SIG-M5 (cell line): Measurements from ENCODE around the gene RANBP1.
"Not testable (repeated sequence)": the region's sequence is repeated elsewhere in the genome, so short reads cannot be mapped to it uniquely, and the experiment has no call there.

Experiments used
- DNase-seq: peaks from one replicate; lab custom pipeline; 2025; lab: John Stamatoyannopoulos, UW

Gene RANBP1

GRCh38 chr22:20153945-20154344, 38.0 kb downstream of the RANBP1 start:
- no peak for DNase-seq

GRCh38 chr22:20154602-20155187, 38.8 kb downstream of the RANBP1 start:
- no peak for DNase-seq

DNA sequence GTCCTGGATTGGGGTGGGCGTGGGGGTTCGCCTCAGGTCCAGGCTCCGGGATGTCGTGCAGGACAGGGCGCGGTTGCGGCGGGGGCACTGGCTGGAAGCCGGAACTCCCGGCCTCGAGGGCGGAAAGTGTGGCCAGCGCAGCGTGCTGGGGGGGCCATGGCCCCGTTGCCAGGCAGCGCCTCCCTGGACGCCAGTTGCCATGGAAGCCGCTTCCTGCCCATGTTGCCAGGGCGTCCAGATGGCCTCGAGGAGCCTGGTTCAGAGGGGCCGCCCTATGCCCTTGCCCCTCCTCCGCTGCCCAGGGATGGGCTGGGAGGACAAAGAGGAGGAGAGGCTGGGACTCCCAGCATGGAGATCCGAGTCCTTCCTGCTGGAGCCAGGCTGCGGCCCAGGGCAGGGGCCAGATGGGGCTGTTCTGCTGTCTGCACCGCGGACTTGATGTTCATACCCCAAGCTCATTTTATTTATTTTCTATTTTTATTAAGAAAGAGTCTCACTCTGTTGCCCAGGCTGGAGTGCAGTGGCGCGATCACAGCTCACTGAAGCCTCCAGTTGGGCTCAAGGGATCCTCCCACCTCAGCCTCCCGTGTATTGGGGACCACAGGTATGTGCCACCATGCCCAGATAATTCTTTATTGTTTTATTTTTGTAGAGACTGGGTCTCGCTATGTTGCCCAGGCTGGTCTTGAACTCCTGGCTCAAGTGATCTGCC, 39.6 kb downstream of the RANBP1 start:
- no peak for DNase-seq

DNA sequence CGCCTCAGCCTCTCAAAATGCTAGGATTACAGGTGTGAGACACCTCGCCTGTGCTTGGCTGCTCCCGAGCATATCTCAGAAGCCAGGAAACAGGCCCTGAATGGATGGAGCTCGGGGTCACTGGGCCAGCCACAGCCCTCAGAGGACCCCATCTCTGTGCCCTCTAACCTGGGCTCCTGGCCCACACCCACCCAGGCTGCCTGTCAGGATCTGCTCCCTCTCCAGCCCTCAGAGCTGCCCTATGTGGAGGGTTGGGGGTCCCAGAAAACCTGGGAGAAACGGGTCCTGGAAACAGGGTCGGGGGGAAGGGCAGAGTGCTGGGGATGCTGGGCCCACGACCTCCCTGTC, 40.1 kb downstream of the RANBP1 start:
- DNase-seq = no peak

DNA sequence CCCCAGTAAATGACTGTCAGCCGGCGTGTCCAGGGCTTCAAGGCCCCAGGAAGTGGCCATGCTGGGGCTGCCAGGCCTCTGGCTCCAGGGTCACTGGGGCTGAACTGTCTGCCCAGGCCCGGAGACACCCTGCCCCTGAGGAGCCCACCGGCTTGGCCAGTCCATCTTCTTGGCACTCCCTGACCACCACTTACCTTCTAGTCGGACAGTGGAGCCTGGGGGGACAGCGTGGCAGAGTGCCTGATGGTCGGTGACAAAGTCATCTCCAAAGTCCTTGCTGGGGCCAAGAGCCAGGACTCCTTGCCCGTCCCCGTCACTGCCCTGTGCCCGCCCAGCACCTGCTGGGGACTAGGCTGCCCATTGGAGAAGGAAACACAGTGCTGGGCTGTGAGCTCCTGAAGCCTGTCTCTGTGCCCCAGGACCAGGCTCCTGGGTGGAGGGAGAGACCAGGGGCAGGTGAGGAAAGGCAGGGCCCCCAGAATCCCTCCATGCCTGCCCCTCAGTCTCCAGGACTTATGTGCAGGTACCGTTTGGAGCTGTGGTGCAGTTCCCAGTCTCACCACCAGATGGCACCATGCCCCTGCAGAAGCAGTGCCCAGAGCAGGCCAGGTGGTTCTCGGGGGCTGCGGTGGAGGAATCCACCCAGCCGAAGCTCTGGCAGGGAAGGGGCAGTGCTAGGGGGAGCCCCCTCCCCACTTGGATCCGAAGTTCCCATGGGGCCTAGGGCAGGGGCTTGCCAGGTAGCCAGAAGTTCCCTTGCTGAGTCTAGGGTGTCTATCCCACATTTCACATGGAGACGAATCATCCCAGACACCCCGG, 40.9 kb downstream of the RANBP1 start:
- no peak for DNase-seq

DNA sequence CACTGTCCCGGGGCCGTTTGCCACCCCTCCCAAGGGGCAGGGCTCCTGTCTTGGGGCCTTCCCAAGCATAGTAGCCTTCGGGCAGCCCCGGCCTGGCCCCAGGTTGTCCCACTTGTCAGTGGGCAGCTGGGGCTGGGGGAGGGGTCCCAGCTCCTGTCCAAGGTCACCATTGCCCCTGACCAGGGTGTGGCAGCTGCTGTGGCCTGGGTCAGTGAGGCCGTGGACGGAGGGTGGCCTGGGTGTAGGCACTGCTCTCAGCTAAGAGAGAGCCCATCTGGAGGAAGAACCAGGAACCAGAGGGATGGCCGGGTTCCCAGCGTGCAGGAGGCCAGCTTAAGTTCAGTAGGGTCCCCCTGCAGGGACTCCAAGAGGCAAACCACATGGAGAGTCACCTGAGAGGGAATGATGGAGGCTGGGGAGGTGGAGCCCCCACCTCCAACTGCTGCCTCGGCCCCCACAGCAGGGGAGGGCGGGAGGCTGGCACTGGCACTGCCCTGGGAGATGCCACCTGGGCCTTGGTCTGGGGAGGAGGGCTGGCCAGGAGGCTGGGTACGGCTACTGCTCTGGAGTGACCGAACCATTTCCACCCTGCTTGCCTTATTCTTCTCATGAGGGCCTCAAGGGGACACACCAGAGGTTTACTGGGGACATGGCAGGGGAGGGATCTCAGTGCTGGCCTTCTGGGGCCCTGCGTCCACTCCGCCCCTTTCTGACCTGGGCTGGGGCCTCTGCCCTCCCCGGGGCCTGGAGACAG, 41.7 kb downstream of the RANBP1 start:
- no peak for DNase-seq

GRCh38 chr22:20158391-20159036, 42.6 kb downstream of the RANBP1 start:
- no peak for DNase-seq

GRCh38 chr22:20159076-20159475, 43.2 kb downstream of the RANBP1 start:
- no peak for DNase-seq

DNA sequence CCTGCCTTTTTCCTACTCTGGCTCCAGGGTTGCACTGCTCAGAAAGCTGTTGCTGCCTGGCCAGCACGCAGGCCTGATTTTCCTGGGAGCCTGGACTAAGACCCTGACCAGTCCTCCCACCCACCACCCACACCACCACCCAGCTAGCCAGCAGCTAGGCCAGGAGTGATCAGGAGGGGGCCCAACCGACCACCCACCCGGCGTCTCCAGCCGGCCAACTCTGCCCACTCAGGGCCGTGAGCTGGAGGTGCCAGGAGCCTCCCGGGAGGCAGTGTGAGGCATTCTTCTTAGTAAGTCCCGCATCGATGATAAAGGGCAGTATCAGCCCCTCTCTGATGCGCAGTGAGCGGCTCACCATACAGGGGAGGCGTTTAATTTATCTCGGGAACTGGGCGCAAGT, 43.6 kb downstream of the RANBP1 start:
- not testable (repeated sequence) for DNase-seq

- no peak for DNase-seq
Observed at GRCh38 chr22:20160041-20160440, 44.1 kb downstream of the RANBP1 start.

GRCh38 chr22:20164863-20165262, 49.0 kb downstream of the RANBP1 start:
- no peak for DNase-seq

- no peak for DNase-seq
Observed at GRCh38 chr22:20165421-20165820, 49.5 kb downstream of the RANBP1 start.

- DNase-seq = no peak
Observed at GRCh38 chr22:20165913-20166312, 50.0 kb downstream of the RANBP1 start.

GRCh38 chr22:20166703-20167102, 50.8 kb downstream of the RANBP1 start:
- no peak for DNase-seq

DNA sequence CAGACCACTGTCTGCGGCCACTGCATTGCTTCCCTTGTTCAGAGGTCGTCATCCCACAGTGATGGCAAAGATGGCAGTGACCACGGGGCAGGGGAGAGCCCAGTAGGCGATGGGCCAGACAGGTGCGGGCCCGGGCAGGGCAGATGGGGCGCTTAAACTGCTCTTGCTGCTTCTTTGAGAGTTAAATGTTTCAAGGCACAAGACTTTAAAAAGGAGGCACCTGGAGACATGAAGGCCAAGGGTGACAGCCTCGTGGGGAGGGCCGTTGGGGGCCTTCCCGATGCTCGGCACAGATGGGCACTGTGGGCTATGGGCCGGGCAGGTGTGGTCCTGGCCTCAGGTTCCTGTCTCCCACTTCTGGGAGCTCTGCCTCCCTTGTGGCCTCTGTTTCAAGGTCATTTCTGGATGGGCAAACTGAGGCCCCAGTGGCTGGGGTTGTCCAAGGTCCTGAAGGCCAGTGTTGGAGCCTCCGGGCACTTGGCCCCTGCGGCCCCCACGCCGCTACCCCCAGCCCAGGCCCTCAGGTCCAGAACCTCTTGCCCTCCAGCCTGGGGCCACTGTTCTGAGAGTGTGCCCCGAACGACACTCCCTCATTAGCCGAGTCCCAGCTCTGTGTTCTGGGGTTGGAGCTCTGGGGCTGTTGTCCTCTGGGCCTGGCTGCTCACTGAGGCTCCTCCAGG, 51.9 kb downstream of the RANBP1 start:
- DNase-seq = no peak

DNA sequence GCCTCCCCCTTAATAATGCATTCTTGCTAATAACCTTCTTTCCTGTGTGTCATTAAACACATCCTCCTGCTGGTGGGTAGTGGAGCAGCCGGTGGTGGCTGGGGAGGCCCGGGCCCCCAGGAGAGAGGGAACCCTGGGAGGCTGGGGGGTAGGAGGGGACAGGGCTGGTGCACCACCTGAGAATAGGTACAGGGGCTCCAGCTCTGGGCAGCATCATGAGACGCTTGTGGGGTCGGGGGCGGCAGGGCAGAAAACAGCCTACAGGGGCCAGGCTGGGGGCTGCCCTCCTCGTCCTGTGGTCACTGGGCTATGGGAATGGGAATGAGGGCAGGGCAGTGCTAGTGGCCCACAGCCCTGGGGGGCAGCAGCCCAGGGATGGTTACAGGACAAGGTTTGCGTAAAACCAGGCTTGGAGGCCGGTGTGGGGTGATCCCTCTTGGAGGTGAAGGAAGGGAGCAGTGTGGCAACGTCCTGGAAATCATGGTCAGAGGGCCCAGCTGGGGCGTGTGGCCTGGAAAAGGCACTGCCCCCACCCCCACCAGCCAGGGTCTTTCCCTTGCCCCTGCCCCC, 53.4 kb downstream of the RANBP1 start:
- DNase-seq = no peak

GRCh38 chr22:20170170-20170569, 54.3 kb downstream of the RANBP1 start:
- no peak for DNase-seq

GRCh38 chr22:20171288-20172140, 55.6 kb downstream of the RANBP1 start:
- no peak for DNase-seq

- no peak for DNase-seq
Observed at GRCh38 chr22:20172141-20172613, 56.3 kb downstream of the RANBP1 start.

DNA sequence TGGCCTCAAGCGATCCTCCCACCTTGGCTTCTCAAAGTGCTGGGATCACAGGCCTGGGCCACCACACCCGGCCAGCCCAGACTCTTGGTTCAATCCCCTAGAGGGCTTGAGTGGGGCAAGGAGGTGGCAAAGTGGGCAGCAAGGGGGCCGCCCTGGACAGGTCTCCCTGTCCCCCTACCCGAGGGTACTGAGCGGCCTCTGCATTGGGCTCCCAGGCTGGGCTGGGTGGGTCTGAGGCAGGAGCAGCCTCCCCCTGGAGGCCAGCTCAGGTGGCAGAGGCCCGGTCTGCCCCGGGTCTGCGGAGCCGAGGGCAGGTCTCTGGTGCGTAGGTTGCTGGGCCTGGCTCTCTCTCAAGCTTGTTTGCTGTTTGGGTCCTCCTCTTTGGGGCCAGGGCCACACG, 57.3 kb downstream of the RANBP1 start:
- DNase-seq = no peak
